SIG-M5 (cell line): Measurements from ENCODE around the gene FAM118A.

Source experiments
- DNase-seq: peaks from one replicate; lab custom pipeline; 2025; lab: John Stamatoyannopoulos, UW

The FAM118A gene

GRCh38 chr22:45376703-45377102 lies 67.0 kb downstream of the FAM118A start:
- no peak for DNase-seq

- DNase-seq, result no peak
Measured at GRCh38 chr22:45381348-45381747, 71.6 kb downstream of the FAM118A start.

- DNase-seq, result no peak
Measured at GRCh38 chr22:45389546-45389945, 79.8 kb downstream of the FAM118A start.
